PFSK-1 (cell line): ENCODE results near the gene KCNQ5.

ENCODE experiments used
- FOXP2 ChIP-seq: optimal IDR thresholded peaks from 2 replicates; pipeline ENCODE3; 2011; ENCODE audit warnings: borderline replicate concordance, control low read depth, inconsistent platforms; ENCODE audit not compliant: insufficient read depth; ENCODE audit errors: extremely low read length, extremely low read depth
- POLR2AphosphoS5 ChIP-seq: IDR thresholded peaks from 2 replicates; pipeline ENCODE4 v1.6.1; 2012; ENCODE audit warnings: low read depth, mild to moderate bottlenecking, control low read depth, low read length, moderate library complexity
- SIN3A ChIP-seq: IDR thresholded peaks from 2 replicates; pipeline ENCODE4 v1.6.1; 2012; ENCODE audit warnings: mild to moderate bottlenecking, low read length, moderate library complexity, borderline replicate concordance; ENCODE audit not compliant: insufficient read depth
- TAF1 ChIP-seq: IDR thresholded peaks from 2 replicates; pipeline ENCODE4 v1.6.1; 2012; ENCODE audit warnings: low read length, control low read depth, borderline replicate concordance; ENCODE audit not compliant: insufficient read depth
- TF ChIP-seq, protein P1 (sequence below), 2 experiments: IDR thresholded peaks; 2 replicates each; pipeline versions ENCODE4 v1.6.1 to v1.8.0; 2011 to 2012; ENCODE audit warnings: low read depth in 2 of 2, low read length in 2 of 2, control low read depth in 1 of 2, inconsistent platforms in 1 of 2, mild to moderate bottlenecking in 1 of 2, moderate library complexity in 1 of 2; ENCODE audit not compliant: insufficient read depth in 1 of 2

DNA sequence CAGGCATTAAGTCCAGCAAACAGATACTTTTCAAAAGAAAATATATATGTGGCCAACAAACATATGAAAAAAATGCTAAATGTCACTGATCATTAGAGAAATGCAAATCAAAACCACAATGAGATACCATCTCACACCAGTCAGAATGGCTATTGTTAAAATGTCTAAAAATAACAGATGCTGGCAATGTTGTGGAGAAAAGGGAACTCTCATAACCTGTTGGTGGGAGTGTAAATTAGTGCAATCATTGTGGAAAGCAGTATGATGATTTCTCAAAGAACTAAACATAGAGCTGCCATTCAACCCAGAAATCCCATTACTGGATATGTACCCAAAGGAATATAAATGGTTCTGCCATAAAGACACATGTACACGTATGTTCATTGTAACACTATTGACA lies 20.6 kb downstream of the KCNQ5 start:
- TF ChIP-seq, protein P1, sequence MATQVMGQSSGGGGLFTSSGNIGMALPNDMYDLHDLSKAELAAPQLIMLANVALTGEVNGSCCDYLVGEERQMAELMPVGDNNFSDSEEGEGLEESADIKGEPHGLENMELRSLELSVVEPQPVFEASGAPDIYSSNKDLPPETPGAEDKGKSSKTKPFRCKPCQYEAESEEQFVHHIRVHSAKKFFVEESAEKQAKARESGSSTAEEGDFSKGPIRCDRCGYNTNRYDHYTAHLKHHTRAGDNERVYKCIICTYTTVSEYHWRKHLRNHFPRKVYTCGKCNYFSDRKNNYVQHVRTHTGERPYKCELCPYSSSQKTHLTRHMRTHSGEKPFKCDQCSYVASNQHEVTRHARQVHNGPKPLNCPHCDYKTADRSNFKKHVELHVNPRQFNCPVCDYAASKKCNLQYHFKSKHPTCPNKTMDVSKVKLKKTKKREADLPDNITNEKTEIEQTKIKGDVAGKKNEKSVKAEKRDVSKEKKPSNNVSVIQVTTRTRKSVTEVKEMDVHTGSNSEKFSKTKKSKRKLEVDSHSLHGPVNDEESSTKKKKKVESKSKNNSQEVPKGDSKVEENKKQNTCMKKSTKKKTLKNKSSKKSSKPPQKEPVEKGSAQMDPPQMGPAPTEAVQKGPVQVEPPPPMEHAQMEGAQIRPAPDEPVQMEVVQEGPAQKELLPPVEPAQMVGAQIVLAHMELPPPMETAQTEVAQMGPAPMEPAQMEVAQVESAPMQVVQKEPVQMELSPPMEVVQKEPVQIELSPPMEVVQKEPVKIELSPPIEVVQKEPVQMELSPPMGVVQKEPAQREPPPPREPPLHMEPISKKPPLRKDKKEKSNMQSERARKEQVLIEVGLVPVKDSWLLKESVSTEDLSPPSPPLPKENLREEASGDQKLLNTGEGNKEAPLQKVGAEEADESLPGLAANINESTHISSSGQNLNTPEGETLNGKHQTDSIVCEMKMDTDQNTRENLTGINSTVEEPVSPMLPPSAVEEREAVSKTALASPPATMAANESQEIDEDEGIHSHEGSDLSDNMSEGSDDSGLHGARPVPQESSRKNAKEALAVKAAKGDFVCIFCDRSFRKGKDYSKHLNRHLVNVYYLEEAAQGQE (IDR thresholded peaks at IDR 0.05; ENCODE audit: insufficient read depth in 1 of 2, low read depth in 2 of 2, low read length in 2 of 2) = no peak
- no peak for TF ChIP-seq POLR2AphosphoS5
- no peak for TF ChIP-seq TAF1
- no peak for TF ChIP-seq SIN3A
- no peak for TF ChIP-seq FOXP2
